Jurkat, Clone E6-1 (cell line): ENCODE measurements around the gene CYP4F12.
"Not testable (repeated sequence)": the region's sequence is repeated elsewhere in the genome, so short reads cannot be mapped to it uniquely, and the experiment has no call there.

Experiments used
- DNase-seq: peaks from one replicate; pipeline ENCODE4 v3.0.0-alpha.2; 2011; ENCODE audit warnings: low read depth, low spot score
- H3K4me3 ChIP-seq: 2 replicates; pipeline ENCODE4 v1.5.1; 2011; ENCODE audit warnings: mild to moderate bottlenecking, low read length, control low read depth, moderate library complexity

Gene CYP4F12

GRCh38 chr19:15644066-15644741, 28.7 kb upstream of the CYP4F12 start:
- H3K4me3 ChIP-seq: no peak overlapping the region
- DNase-seq: no peak

GRCh38 chr19:15644816-15645215, 28.1 kb upstream of the CYP4F12 start:
- DNase-seq: no peak
- H3K4me3 ChIP-seq: no peak overlapping the region

- DNase-seq: no peak
- H3K4me3 ChIP-seq: no peak overlapping the region
Observed at GRCh38 chr19:15649526-15649925, 23.4 kb upstream of the CYP4F12 start.

GRCh38 chr19:15650123-15650522, 22.8 kb upstream of the CYP4F12 start:
- not testable (repeated sequence) for DNase-seq, H3K4me3 ChIP-seq

- H3K4me3 ChIP-seq: no peak overlapping the region
- DNase-seq: no peak
Observed at GRCh38 chr19:15651791-15652190, 21.1 kb upstream of the CYP4F12 start.

GRCh38 chr19:15652559-15653278, 20.2 kb upstream of the CYP4F12 start:
- H3K4me3 ChIP-seq: no peak overlapping the region
- DNase-seq: no peak

- H3K4me3 ChIP-seq: no peak overlapping the region
- no peak for DNase-seq
Observed at GRCh38 chr19:15656467-15656866, 16.4 kb upstream of the CYP4F12 start.

- no peak for DNase-seq
- H3K4me3 ChIP-seq: no peak overlapping the region
Observed at GRCh38 chr19:15663247-15663646, 9.6 kb upstream of the CYP4F12 start.

GRCh38 chr19:15666186-15666585, 6.7 kb upstream of the CYP4F12 start:
- H3K4me3 ChIP-seq: no peak overlapping the region
- DNase-seq: no peak

- DNase-seq: no peak
- H3K4me3 ChIP-seq: no peak overlapping the region
Observed at GRCh38 chr19:15666883-15667282, 6.0 kb upstream of the CYP4F12 start.

GRCh38 chr19:15669440-15669839, 3.4 kb upstream of the CYP4F12 start:
- H3K4me3 ChIP-seq: no peak overlapping the region
- DNase-seq: no peak

GRCh38 chr19:15669891-15670290, 3.0 kb upstream of the CYP4F12 start:
- H3K4me3 ChIP-seq: no peak overlapping the region
- DNase-seq: no peak

GRCh38 chr19:15671237-15671821, 1.6 kb upstream of the CYP4F12 start:
- DNase-seq: no peak
- H3K4me3 ChIP-seq: no peak overlapping the region

GRCh38 chr19:15671891-15672579, 852 bp upstream of the CYP4F12 start:
- no peak for DNase-seq
- H3K4me3 ChIP-seq: no peak overlapping the region

GRCh38 chr19:15673176-15673654, 328 bp downstream of the CYP4F12 start:
- DNase-seq: no peak
- no peak overlapping the region for H3K4me3 ChIP-seq

GRCh38 chr19:15675560-15675959, 2.7 kb downstream of the CYP4F12 start:
- no peak overlapping the region for H3K4me3 ChIP-seq
- DNase-seq: peak; percentile 63

- no peak for DNase-seq
- no peak overlapping the region for H3K4me3 ChIP-seq
Observed at GRCh38 chr19:15679089-15679488, 6.2 kb downstream of the CYP4F12 start.

GRCh38 chr19:15679865-15680264, 7.0 kb downstream of the CYP4F12 start:
- not testable (repeated sequence) for DNase-seq, H3K4me3 ChIP-seq

GRCh38 chr19:15680478-15681322, 7.8 kb downstream of the CYP4F12 start:
- DNase-seq: no peak
- no peak overlapping the region for H3K4me3 ChIP-seq
